ENCODE results near the gene USP38. TPM values are rescaled to one million over a fixed set of nuclear protein-coding genes. Genes with fewer than 3 reads are reported as not detected.

The USP38 gene
- total and polyA plus RNA-seq, 2 of the 4 experiments (the other 2 are of a cell fraction) = 5.5 to 17.0 TPM

DNA sequence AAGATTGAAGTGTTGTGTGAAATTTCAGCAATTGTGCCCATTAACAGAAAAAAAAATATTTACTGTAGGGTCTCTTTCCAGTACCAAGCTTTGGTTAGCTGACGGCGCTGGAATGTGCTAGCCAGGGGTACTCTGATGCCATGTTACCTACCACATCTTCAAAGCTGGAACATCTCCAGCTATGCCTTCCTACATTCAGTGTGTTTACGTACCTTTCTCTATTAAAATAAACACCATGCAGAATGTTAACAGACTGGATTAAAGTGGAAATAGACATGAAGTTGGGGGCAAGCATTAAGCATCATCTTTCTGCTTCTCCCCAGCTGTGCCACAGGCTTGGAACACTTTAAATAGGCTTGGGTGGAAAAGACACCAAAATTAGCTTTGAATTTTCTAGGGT, 65.9 kb downstream of the USP38 start:
- Histone ChIP-seq H3K36me3 (ENCODE audit: control insufficient read depth, insufficient read depth, low read length) (no peaks in the 10 kb centered on the region), H4K8ac (ENCODE audit: low read depth in 2 of 2, low read length in 2 of 2) (no peak overlapping the region), H4K91ac (ENCODE audit: insufficient read depth, low read depth, low read length) (no peak overlapping the region), H2BK20ac (ENCODE audit: low read depth, low read length) (no peak overlapping the region), H2AFZ (replicated peaks; ENCODE audit: low read length, poor library complexity) (no peak overlapping the region), H3K23ac (ENCODE audit: low read depth, low read length) (no peak overlapping the region), H3K14ac (replicated peaks; ENCODE audit: low read depth, low read length) (peak overlapping the region; percentile 55), H3K56ac (ENCODE audit: extremely low read depth, insufficient read depth, low read length) (no peak overlapping the region), H4K20me1 (ENCODE audit: insufficient read depth, low read length) (no peaks in the 10 kb centered on the region), H2AK9ac (replicated peaks; ENCODE audit: low read depth, low read length, poor library complexity) (no peak overlapping the region), H3K27ac (ENCODE audit: insufficient read depth, low read length) (no peak overlapping the region), H3K9me3 (ENCODE audit: control insufficient read depth, insufficient read depth, low read length) (no peaks in the 10 kb centered on the region), H2BK120ac (ENCODE audit: low read depth, low read length) (no peak overlapping the region), H3K4ac (ENCODE audit: low read depth, low read length) (no peak overlapping the region), H3K79me1 (ENCODE audit: low read depth in 1 of 2, low read length in 2 of 2) (no peaks in the 10 kb centered on the region), H4K5ac (ENCODE audit: low read depth, low read length) (no peak overlapping the region), H3K4me2 (ENCODE audit: low read depth, low read length) (no peak overlapping the region), H3K4me3 (ENCODE audit: insufficient read depth, low read depth, low read length) (no peak overlapping the region), H2BK15ac (ENCODE audit: low read depth, low read length) (no peak overlapping the region), H2BK5ac (ENCODE audit: low read depth, low read length, poor library complexity, severe bottlenecking) (no peak overlapping the region), H3K27me3 (ENCODE audit: control insufficient read depth, insufficient read depth, low read length) (no peaks in the 10 kb centered on the region), H3K4me1 (ENCODE audit: control insufficient read depth, insufficient read depth, low read length) (peaks cover 7% of the 10 kb centered on the region), H3K9ac (ENCODE audit: low read depth, low read length) (no peak overlapping the region), H2AK5ac (ENCODE audit: low read depth, low read length) (no peak overlapping the region), H3K18ac (ENCODE audit: low read depth, low read length) (no peak overlapping the region), H3K9me1 (ENCODE audit: insufficient read depth, low read length) (no peaks in the 10 kb centered on the region; the same call in 1 of the 2 replicates)
- 57% methylated on average over 2 of the region's 3 CpGs; no CpG with 5 or more reads in 1 of the 2 experiments for WGBS, 2 experiments (ENCODE audit: extremely low coverage in 2 of 2, insufficient read length in 1 of 2)
- no TSS peak for BruUV-seq (replicated peaks)
- no peak for DNase-seq
- TF ChIP-seq RCOR1 (IDR thresholded peaks at IDR 0.05; ENCODE audit: insufficient replicate concordance, low read length) = no peak
- no peak for TF ChIP-seq CEBPB (IDR thresholded peaks at IDR 0.05; ENCODE audit: low read depth, low read length)
- TF ChIP-seq MAFK (IDR thresholded peaks at IDR 0.05; ENCODE audit: low read depth, low read length) = no peak
- no peak for TF ChIP-seq RAD21 (IDR thresholded peaks at IDR 0.05; ENCODE audit: low read length)
- no peak for TF ChIP-seq POLR2A (IDR thresholded peaks at IDR 0.05; ENCODE audit: low read depth, low read length)
- no peak for TF ChIP-seq SMC3 (IDR thresholded peaks at IDR 0.05; ENCODE audit: low read depth, low read length)
- TF ChIP-seq USF2 (IDR thresholded peaks at IDR 0.05; ENCODE audit: low read depth, low read length) = no peak
- TF ChIP-seq CHD1 (IDR thresholded peaks at IDR 0.05; ENCODE audit: low read depth, low read length) = no peak
- no peak for TF ChIP-seq NFE2L2 (IDR thresholded peaks at IDR 0.05; ENCODE audit: low read depth, low read length)
- no peak for TF ChIP-seq CTCF (conservative IDR thresholded peaks at IDR 0.05; ENCODE audit: low read depth, low read length)
- no peak for TF ChIP-seq BHLHE40 (IDR thresholded peaks at IDR 0.05; ENCODE audit: low read depth, low read length)
- TF ChIP-seq RFX5 (IDR thresholded peaks at IDR 0.05; ENCODE audit: low read depth, low read length) = no peak
- TF ChIP-seq MAZ (IDR thresholded peaks at IDR 0.05; ENCODE audit: borderline replicate concordance, low read depth, low read length) = no peak
- TF ChIP-seq, protein P1, sequence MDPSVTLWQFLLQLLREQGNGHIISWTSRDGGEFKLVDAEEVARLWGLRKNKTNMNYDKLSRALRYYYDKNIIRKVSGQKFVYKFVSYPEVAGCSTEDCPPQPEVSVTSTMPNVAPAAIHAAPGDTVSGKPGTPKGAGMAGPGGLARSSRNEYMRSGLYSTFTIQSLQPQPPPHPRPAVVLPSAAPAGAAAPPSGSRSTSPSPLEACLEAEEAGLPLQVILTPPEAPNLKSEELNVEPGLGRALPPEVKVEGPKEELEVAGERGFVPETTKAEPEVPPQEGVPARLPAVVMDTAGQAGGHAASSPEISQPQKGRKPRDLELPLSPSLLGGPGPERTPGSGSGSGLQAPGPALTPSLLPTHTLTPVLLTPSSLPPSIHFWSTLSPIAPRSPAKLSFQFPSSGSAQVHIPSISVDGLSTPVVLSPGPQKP (IDR thresholded peaks at IDR 0.05; ENCODE audit: borderline replicate concordance, low read depth, low read length) = no peak
- no peak for TF ChIP-seq FOS (IDR thresholded peaks at IDR 0.05; ENCODE audit: low read depth, low read length)
- no peak for TF ChIP-seq MXI1 (IDR thresholded peaks at IDR 0.05; ENCODE audit: borderline replicate concordance, low read depth, low read length)
- CTCF ChIA-PET = interaction anchor here (1.4 kb wide), 1 partner anchor 20 kb away, joined by 3 read pairs; no protein-coding TSS in a partner anchor
- in situ Hi-C loops (cut with MboI; ENCODE audit: low sequenced_read_pairs) = no loop called here
- 0 out of 2 replicates have a peak, but pooled peaks have one; percentile 28 for ATAC-seq (ENCODE audit: low read depth)
- POLR2A ChIA-PET (ENCODE audit: unreplicated experiment) = no interaction called here
- intact Hi-C loops (cut with micrococcal nuclease) = no loop called here
- dilution Hi-C loops (cut with HindIII; ENCODE audit: low sequenced_read_pairs, unreplicated experiment) = no loop called here

All from IMR-90 (cell line).